HepG2 (cell line): ENCODE data around the gene PPP1R3F. TPM values are rescaled to one million over a fixed set of nuclear protein-coding genes. Genes with fewer than 3 reads are reported as not detected.
A peak's percentile ranks its signal among the peaks of the same experiment; 100 is the strongest.

Experiments
- GATAD1 ChIP-seq: IDR thresholded peaks from 2 replicates; pipeline ENCODE4 v1.6.1; 2016; ENCODE audit warnings: missing genetic modification reagents, missing compliant biosample characterization
- KAT8 ChIP-seq: IDR thresholded peaks from 2 replicates; pipeline ENCODE4 v1.6.1; 2016; ENCODE audit warnings: missing genetic modification reagents, missing compliant biosample characterization
- NR2F2 ChIP-seq: IDR thresholded peaks from 2 replicates; pipeline ENCODE4 v1.6.1; 2012; ENCODE audit warnings: low read depth, inconsistent platforms, borderline replicate concordance
- SRF ChIP-seq: IDR thresholded peaks from 2 replicates; pipeline ENCODE4 v1.6.1; 2011; ENCODE audit warnings: mild to moderate bottlenecking, low read depth, low read length, moderate library complexity
- TP53 ChIP-seq: sonication (generic); formaldehyde crosslinking; conservative IDR thresholded peaks from 2 replicates; pipeline ENCODE4 v1.4.0; 2020; ENCODE audit warnings: missing genetic modification reagents
- ZKSCAN1 ChIP-seq: fragments of 150-350 bp; IDR thresholded peaks from 2 replicates; pipeline ENCODE4 v1.6.1; 2014; ENCODE audit warnings: low read length
- ZNF670 ChIP-seq: sonication (generic); formaldehyde crosslinking; IDR thresholded peaks from 2 replicates; pipeline ENCODE4 v1.8.0; 2022; ENCODE audit warnings: mild to moderate bottlenecking, missing genetic modification reagents, borderline replicate concordance
- ZNF761 ChIP-seq: sonication (generic); formaldehyde crosslinking; conservative IDR thresholded peaks from 2 replicates; pipeline ENCODE4 v1.4.0; 2020; ENCODE audit warnings: mild to moderate bottlenecking, missing genetic modification reagents
- ZSCAN22 ChIP-seq: sonication (generic); formaldehyde crosslinking; IDR thresholded peaks from 2 replicates; pipeline ENCODE4 v1.4.0; 2020; ENCODE audit warnings: mild to moderate bottlenecking, missing genetic modification reagents
- polyA plus RNA-seq, 8 experiments: library from polyadenylated mRNA; depleted of rRNA in 3 of 8; stranded (reverse) in 7 of 8; unstranded in 1 of 8; fragments of >200 nt; fragmentation: Illumina TruSeq in 4 of 8; extraction: Trizol in 4 of 8; gene quantifications; 2 replicates each; pipeline versions ENCODE4 v1.2.1 to v1.2.3, GENCODE V29; 2011 to 2016; ENCODE audit warnings: low read depth in 4 of 8, missing spikeins in 1 of 8, mixed read lengths in 1 of 8; ENCODE audit not compliant: insufficient read depth in 1 of 8
- total RNA-seq, 5 experiments: library from RNA; depleted of rRNA; stranded (reverse); fragments of >200 nt; fragmentation: Illumina TruSeq; extraction: Trizol; gene quantifications; 2 replicates each; pipeline ENCODE4 v1.2.3, GENCODE V29; 2016; ENCODE audit warnings: low read depth in 1 of 5
- TF ChIP-seq, protein P1 (sequence below): sonication (generic); formaldehyde crosslinking; IDR thresholded peaks from 2 replicates; pipeline ENCODE4 v1.4.0; 2020; ENCODE audit warnings: missing genetic modification reagents, borderline replicate concordance
- TF ChIP-seq, protein P2 (sequence below), 2 experiments: sonication (generic) in 1 of 2; formaldehyde crosslinking in 1 of 2; IDR thresholded peaks; 2 replicates each; pipeline versions ENCODE4 v1.4.0 to v1.6.1; 2016 to 2020; ENCODE audit warnings: borderline replicate concordance in 1 of 2, low read depth in 1 of 2, mild to moderate bottlenecking in 1 of 2, missing genetic modification reagents in 1 of 2
- TF ChIP-seq, protein P3 (sequence below): IDR thresholded peaks from 2 replicates; pipeline ENCODE4 v1.6.1; 2012; ENCODE audit warnings: inconsistent platforms
- TF ChIP-seq, protein P4 (sequence below): sonication (generic); formaldehyde crosslinking; IDR thresholded peaks from 2 replicates; pipeline ENCODE4 v1.4.0; 2020; ENCODE audit warnings: missing genetic modification reagents, low read depth, mild to moderate bottlenecking, borderline replicate concordance
- TF ChIP-seq, protein P5 (sequence below): sonication (generic); formaldehyde crosslinking; IDR thresholded peaks from 2 replicates; pipeline ENCODE4 v1.4.0; 2020; ENCODE audit warnings: missing genetic modification reagents, borderline replicate concordance

Gene PPP1R3F
- total and polyA plus RNA-seq, 2 of the 13 experiments (the other 11 are each of a cell fraction or from before 2014, with no cell fraction given) = 0.82 to 0.84 TPM

DNA sequence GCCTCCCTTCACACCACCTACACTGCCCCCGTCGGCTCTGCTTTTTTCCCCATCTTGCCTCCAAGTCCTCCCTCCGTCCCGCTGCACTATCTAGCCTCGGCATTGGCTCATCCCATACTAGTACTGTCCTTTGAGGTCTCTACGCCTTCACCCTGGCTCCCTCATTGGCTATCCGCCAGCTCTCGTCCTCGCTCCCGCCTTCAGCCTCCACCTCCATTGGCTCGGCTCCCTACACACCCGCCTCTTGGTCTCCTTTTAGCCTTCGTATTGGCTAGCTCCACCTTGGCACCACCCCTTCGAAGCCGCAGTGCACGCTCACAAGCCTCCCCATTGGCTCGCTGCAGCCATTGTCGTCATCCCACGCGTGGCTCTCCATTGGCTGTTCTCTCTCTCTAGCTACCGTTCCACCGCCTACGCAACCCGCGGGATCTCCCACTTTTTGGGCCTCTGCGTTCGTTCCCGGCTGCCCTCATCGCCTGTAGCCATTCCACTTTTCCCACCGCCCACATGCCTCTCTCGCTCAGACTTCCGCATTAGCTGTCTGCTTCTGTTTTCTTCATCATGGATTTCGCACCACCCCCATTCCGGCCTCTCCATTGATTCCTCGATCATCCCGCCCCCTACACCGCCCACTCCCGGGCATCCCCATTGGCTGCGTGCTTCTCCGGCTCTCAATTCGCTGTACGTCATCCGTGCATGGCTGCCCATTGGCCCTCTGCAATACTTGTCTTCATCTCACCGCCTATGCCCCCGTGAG lies 405 bp upstream of the PPP1R3F start (continued):
- TF ChIP-seq, protein P1, sequence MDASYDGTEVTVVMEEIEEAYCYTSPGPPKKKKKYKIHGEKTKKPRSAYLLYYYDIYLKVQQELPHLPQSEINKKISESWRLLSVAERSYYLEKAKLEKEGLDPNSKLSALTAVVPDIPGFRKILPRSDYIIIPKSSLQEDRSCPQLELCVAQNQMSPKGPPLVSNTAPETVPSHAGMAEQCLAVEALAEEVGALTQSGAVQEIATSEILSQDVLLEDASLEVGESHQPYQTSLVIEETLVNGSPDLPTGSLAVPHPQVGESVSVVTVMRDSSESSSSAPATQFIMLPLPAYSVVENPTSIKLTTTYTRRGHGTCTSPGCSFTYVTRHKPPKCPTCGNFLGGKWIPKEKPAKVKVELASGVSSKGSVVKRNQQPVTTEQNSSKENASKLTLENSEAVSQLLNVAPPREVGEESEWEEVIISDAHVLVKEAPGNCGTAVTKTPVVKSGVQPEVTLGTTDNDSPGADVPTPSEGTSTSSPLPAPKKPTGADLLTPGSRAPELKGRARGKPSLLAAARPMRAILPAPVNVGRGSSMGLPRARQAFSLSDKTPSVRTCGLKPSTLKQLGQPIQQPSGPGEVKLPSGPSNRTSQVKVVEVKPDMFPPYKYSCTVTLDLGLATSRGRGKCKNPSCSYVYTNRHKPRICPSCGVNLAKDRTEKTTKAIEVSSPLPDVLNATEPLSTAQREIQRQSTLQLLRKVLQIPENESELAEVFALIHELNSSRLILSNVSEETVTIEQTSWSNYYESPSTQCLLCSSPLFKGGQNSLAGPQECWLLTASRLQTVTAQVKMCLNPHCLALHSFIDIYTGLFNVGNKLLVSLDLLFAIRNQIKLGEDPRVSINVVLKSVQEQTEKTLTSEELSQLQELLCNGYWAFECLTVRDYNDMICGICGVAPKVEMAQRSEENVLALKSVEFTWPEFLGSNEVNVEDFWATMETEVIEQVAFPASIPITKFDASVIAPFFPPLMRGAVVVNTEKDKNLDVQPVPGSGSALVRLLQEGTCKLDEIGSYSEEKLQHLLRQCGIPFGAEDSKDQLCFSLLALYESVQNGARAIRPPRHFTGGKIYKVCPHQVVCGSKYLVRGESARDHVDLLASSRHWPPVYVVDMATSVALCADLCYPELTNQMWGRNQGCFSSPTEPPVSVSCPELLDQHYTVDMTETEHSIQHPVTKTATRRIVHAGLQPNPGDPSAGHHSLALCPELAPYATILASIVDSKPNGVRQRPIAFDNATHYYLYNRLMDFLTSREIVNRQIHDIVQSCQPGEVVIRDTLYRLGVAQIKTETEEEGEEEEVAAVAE (CRISPR knock-in tag) = peak; percentile 83
- TF ChIP-seq ZSCAN22 (CRISPR knock-in tag) (no peak), ZKSCAN1 (no peak), ZNF761 (CRISPR knock-in tag) (no peak), SRF (no peak), KAT8 (CRISPR knock-in tag) (peak; percentile 17; the same call in 1 of the 2 replicates), ZNF670 (no peak), NR2F2 (no peak), TP53 (CRISPR knock-in tag) (no peak), GATAD1 (peak; percentile 69)
- TF ChIP-seq, protein P2, sequence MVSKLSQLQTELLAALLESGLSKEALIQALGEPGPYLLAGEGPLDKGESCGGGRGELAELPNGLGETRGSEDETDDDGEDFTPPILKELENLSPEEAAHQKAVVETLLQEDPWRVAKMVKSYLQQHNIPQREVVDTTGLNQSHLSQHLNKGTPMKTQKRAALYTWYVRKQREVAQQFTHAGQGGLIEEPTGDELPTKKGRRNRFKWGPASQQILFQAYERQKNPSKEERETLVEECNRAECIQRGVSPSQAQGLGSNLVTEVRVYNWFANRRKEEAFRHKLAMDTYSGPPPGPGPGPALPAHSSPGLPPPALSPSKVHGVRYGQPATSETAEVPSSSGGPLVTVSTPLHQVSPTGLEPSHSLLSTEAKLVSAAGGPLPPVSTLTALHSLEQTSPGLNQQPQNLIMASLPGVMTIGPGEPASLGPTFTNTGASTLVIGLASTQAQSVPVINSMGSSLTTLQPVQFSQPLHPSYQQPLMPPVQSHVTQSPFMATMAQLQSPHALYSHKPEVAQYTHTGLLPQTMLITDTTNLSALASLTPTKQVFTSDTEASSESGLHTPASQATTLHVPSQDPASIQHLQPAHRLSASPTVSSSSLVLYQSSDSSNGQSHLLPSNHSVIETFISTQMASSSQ (IDR thresholded peaks at IDR 0.05; ENCODE audit: low read depth) = no peak
- TF ChIP-seq, protein P2 (CRISPR knock-in tag; IDR thresholded peaks at IDR 0.05; ENCODE audit: borderline replicate concordance) = no peak
- TF ChIP-seq, protein P3, sequence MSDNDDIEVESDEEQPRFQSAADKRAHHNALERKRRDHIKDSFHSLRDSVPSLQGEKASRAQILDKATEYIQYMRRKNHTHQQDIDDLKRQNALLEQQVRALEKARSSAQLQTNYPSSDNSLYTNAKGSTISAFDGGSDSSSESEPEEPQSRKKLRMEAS = peak; percentile 34; the same call in 1 of the 2 replicates
- TF ChIP-seq, protein P4, sequence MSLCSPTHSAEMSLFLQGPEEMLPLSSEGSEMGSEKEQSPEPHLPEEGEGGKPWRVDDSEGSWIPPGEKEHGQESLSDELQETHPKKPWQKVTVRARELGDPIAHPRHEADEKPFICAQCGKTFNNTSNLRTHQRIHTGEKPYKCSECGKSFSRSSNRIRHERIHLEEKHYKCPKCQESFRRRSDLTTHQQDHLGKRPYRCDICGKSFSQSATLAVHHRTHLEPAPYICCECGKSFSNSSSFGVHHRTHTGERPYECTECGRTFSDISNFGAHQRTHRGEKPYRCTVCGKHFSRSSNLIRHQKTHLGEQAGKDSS (CRISPR knock-in tag) = no peak
- TF ChIP-seq, protein P5, sequence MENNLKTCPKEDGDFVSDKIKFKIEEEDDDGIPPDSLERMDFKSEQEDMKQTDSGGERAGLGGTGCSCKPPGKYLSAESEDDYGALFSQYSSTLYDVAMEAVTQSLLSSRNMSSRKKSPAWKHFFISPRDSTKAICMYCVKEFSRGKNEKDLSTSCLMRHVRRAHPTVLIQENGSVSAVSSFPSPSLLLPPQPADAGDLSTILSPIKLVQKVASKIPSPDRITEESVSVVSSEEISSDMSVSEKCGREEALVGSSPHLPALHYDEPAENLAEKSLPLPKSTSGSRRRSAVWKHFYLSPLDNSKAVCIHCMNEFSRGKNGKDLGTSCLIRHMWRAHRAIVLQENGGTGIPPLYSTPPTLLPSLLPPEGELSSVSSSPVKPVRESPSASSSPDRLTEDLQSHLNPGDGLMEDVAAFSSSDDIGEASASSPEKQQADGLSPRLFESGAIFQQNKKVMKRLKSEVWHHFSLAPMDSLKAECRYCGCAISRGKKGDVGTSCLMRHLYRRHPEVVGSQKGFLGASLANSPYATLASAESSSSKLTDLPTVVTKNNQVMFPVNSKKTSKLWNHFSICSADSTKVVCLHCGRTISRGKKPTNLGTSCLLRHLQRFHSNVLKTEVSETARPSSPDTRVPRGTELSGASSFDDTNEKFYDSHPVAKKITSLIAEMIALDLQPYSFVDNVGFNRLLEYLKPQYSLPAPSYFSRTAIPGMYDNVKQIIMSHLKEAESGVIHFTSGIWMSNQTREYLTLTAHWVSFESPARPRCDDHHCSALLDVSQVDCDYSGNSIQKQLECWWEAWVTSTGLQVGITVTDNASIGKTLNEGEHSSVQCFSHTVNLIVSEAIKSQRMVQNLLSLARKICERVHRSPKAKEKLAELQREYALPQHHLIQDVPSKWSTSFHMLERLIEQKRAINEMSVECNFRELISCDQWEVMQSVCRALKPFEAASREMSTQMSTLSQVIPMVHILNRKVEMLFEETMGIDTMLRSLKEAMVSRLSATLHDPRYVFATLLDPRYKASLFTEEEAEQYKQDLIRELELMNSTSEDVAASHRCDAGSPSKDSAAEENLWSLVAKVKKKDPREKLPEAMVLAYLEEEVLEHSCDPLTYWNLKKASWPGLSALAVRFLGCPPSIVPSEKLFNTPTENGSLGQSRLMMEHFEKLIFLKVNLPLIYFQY (CRISPR knock-in tag) = no peak
